ENCODE measurements around the gene OR10R2. TPM values are rescaled to one million over a fixed set of nuclear protein-coding genes. Genes with fewer than 3 reads are reported as not detected.

OR10R2 gene
- total RNA-seq, 4 donors from 2014 or later, result not detected

DNA sequence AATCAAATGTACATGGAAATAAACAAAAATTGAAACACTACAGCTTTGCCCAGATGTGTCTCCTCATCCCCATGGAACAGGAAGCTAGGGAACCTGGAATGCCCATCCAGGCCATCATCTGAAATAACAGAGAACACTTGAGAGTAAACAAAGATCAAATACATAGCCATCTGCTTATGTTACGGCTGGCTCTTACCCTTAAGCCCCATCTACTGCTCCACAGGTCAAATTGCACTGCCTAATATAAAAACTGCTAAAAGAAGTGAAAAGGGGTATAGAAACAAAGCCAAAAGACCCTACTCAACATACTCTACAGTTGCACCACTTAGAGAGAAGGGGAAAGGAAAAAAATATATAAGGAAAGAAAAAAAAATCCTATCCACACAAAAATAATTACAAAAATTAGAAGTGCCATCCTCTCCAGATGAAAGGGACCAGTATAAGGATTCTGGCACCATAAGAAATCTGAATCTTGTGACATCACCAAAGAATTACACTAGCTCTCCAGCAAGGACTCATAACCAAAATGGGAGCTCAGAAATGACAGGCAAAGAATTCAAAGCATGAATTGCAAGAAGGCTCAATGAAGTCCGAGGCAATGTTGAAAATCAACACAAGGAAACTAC, 55.3 kb downstream of the OR10R2 start:
- Histone ChIP-seq H3K4me3 (no peak overlapping the region), H3K36me3 (no peaks in the 10 kb centered on the region), H3K9me3 (peaks cover 6% of the 10 kb centered on the region), H3K27ac (no peak overlapping the region), H3K27me3 (no peaks in the 10 kb centered on the region), H3K4me1 (no peaks in the 10 kb centered on the region)
- TF ChIP-seq POLR2A (IDR thresholded peaks at IDR 0.05) (no peak), CTCF (IDR thresholded peaks at IDR 0.05) (no peak), POLR2AphosphoS5 (IDR thresholded peaks at IDR 0.05) (no peak), EP300 (IDR thresholded peaks at IDR 0.05) (no peak)
- 39% methylated on average over 2 of the region's 2 CpGs for WGBS
- DNase-seq (ENCODE audit: low spot score in 2 of 2), result no peak

Other genes with a start within 250 kb of the OR10R2 start
- gene CD1A, start 217.8 kb upstream of the OR10R2 start, total RNA-seq, result 10 to 100 TPM; 15.0 to 21.5 (median 19.9) TPM
- gene CD1C, start 182.3 kb upstream of the OR10R2 start, total RNA-seq, result 1 to 10 TPM; 3.9 to 8.6 (median 5.2) TPM
- gene CD1B, start 140.7 kb upstream of the OR10R2 start, total RNA-seq, result not detected
- gene CD1E, start 118.3 kb upstream of the OR10R2 start, total RNA-seq, result 10 to 100 TPM in 1 of 4 donors, 1 to 10 TPM in 3; 4.9 to 10.5 (median 9.4) TPM
- gene OR10T2, start 72.8 kb upstream of the OR10R2 start, total RNA-seq, result not detected
- gene OR10K2, start 46.0 kb upstream of the OR10R2 start, total RNA-seq, result not detected
- gene OR10K1, start 10.4 kb upstream of the OR10R2 start, total RNA-seq, result not detected
- not detected for gene OR6Y1, start 82.2 kb downstream of the OR10R2 start, total RNA-seq
- not detected for gene OR6P1, start 98.4 kb downstream of the OR10R2 start, total RNA-seq
- not detected for gene OR10X1, start 107.7 kb downstream of the OR10R2 start, total RNA-seq
- not detected for gene OR10Z1, start 133.0 kb downstream of the OR10R2 start, total RNA-seq
- under 1 TPM in 1 of 4 donors, not detected in 3; 0.24 TPM for gene SPTA1, start 214.5 kb downstream of the OR10R2 start, total RNA-seq
- not detected for gene OR6K2, start 228.4 kb downstream of the OR10R2 start, total RNA-seq
- gene OR6K3, start 248.5 kb downstream of the OR10R2 start, total RNA-seq, result not detected

Measured in suprapubic skin (tissue), 4 donors.